GM12865 (cell line): Measurements from ENCODE around the gene DENND11.

ENCODE experiments used
- DNase-seq: peaks from one replicate; pipeline ENCODE4 v3.0.0; 2010; ENCODE audit warnings: low read depth
- H3K4me3 ChIP-seq: 2 replicates; pipeline ENCODE4 v1.5.1; 2011; ENCODE audit warnings: mild to moderate bottlenecking, low read depth, low read length, control low read depth
- TF ChIP-seq, protein P1 (sequence below): IDR thresholded peaks from 2 replicates; pipeline ENCODE4 v1.5.1; 2011; ENCODE audit warnings: low read length, control low read depth, low read depth, inconsistent platforms; ENCODE audit not compliant: insufficient read depth; ENCODE audit errors: missing control alignments

DENND11 gene, protein sequence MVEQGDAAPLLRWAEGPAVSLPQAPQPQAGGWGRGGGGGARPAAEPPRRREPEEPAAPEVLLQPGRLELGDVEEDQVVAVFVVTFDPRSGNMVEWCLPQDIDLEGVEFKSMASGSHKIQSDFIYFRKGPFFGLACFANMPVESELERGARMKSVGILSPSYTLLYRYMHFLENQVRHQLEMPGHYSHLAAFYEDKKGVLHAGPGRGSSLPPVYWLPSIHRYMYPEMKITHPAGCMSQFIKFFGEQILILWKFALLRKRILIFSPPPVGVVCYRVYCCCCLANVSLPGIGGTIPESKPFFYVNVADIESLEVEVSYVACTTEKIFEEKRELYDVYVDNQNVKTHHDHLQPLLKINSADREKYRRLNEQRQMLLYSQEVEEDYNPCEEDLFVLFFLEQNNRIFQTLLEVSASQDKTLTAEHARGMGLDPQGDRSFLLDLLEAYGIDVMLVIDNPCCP

DNA sequence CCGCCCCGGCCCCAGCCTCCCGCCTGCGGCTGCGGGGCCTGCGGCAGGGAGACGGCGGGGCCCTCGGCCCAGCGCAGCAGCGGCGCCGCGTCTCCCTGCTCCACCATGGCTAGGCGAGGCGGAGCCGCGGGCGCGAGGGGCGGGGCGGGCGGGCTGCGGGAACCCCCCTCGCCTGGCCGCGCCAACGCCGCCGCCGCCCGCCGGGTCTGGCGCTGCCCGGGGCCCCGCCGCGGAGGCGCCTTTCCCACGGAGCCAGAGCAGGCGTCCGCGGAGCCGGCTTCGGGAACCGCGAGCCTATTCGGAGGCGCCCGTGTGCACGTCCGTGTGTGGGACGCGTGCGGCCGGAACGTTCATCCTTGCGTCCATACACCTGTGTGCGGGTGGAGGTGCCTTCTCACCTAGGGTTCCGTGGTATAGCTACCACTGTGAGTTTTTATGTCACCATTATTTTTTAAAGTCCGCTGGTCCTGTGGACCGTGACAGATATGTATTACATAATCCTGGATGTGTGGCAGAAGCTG is at the start of gene DENND11:
Gene DENND11 (minus strand): TSS at position 120 of the 521 bp plus-strand sequence. CDS start 13 bp downstream, at position 107.
- TF ChIP-seq, protein P1, sequence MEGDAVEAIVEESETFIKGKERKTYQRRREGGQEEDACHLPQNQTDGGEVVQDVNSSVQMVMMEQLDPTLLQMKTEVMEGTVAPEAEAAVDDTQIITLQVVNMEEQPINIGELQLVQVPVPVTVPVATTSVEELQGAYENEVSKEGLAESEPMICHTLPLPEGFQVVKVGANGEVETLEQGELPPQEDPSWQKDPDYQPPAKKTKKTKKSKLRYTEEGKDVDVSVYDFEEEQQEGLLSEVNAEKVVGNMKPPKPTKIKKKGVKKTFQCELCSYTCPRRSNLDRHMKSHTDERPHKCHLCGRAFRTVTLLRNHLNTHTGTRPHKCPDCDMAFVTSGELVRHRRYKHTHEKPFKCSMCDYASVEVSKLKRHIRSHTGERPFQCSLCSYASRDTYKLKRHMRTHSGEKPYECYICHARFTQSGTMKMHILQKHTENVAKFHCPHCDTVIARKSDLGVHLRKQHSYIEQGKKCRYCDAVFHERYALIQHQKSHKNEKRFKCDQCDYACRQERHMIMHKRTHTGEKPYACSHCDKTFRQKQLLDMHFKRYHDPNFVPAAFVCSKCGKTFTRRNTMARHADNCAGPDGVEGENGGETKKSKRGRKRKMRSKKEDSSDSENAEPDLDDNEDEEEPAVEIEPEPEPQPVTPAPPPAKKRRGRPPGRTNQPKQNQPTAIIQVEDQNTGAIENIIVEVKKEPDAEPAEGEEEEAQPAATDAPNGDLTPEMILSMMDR = no peak
- H3K4me3 ChIP-seq = peak within 1 kb of the TSS; percentile 74
- DNase-seq = peak; percentile 64

DNA sequence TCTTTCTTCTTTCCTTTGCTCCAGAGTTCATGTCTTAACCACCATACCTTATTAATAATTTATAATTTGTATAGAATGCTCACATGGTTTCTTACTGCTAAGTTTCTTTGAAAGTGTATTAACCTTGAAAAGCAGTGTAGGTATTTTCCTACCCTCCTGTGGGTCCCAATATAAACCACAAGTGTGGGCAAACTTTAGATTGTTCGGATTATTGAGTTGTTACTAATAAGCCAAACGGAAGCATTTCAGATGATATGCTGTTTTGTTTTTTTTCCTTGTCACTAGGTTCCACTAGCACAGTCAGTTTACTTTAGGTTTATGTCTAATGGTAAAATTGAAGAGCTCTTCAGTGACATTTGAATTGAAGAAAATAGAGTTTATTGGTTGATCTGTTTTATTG is 46.4 kb upstream of the DENND11 start:
- DNase-seq = no peak
- TF ChIP-seq, protein P1 = no peak
- no peak overlapping the region for H3K4me3 ChIP-seq

DNA sequence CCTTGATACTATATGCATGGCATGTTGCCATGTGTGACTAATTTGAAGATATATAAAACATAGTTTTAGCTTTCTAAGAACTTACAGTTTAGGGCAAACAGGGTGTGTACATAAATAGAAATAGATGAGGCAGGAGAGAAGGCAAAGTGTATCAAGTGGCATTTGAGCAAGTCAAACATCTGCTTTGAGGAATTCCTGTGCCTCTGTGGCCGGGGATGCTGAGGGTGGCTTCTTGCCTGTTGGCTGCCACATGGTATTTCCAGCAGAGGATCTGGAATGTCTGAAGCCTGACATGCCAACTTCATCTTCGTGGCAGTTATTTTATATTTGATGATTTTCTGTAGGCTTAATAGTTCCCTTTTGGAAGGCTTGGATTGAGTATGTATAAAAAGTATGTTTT is 42.2 kb upstream of the DENND11 start:
- H3K4me3 ChIP-seq = no peak overlapping the region
- TF ChIP-seq, protein P1 = no peak
- no peak for DNase-seq

DNA sequence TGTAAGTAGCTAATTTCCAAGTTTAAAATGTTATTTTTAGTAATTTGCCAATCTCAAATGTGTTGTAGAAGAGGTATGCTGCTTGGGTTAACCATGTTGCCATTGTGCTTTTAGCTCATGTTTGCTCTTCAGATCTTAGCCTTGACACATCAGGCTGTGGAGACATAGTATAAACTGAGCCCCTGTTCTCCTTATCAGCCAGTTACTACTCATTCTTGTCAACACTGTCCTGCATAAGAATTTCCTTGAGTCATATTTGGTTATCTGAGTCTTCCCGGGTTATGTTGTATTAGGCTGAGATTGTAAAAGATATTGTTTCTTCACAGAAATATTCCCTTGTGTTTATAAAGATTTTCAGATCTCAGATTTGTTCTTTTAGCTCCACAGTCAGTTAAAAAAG is 40.3 kb upstream of the DENND11 start:
- TF ChIP-seq, protein P1 = no peak
- DNase-seq = no peak
- no peak overlapping the region for H3K4me3 ChIP-seq

DNA sequence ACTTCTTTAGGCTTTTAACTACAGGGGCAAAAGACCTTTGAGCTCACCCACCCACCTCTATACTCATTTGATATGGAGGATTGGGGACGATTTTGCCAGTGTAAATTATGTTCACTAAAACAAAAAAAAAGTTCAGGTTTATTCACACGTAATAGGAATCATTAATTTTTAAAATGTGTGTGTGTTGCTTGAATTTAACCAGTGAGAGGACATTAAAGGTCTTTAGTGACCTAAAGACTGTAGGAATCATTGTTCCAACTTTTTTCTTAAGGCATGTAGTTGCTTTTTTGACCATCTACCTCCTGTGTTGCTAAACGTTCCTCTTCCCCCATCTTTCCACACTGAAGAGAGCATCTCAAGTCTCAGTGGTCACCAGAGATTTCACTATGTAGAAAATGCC is 37.3 kb upstream of the DENND11 start:
- TF ChIP-seq, protein P1 = no peak
- H3K4me3 ChIP-seq = peak overlapping the region; percentile 78
- no peak for DNase-seq

DNA sequence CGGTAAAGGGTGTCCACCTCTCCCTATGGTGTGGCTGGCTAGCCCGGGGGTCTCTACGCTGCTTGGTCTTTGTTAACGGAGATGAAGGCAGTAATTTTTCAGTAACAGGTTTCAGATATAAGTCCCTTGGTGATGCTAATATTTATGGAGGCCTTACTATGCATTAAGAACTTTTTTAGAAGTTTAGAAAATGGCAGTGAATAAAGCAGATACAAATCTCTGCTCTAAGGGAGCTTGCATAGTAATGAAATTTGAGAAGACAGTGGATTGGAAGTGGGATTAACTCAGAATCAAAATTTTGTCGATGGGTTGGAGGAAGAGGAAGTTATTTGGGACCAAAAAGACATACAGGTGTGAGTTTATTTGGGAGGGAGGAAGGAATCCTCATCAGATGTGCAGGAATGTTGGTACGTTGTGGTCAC is 36.6 kb upstream of the DENND11 start:
- no peak for DNase-seq
- TF ChIP-seq, protein P1 = no peak
- peak overlapping the region; percentile 78 for H3K4me3 ChIP-seq
